Measurements from ENCODE around the gene SYT6. TPM values are rescaled to one million over a fixed set of nuclear protein-coding genes. Genes with fewer than 3 reads are reported as not detected.

SYT6 gene
- total RNA-seq, 1 experiment from 2014 or later: 54.2 TPM

DNA sequence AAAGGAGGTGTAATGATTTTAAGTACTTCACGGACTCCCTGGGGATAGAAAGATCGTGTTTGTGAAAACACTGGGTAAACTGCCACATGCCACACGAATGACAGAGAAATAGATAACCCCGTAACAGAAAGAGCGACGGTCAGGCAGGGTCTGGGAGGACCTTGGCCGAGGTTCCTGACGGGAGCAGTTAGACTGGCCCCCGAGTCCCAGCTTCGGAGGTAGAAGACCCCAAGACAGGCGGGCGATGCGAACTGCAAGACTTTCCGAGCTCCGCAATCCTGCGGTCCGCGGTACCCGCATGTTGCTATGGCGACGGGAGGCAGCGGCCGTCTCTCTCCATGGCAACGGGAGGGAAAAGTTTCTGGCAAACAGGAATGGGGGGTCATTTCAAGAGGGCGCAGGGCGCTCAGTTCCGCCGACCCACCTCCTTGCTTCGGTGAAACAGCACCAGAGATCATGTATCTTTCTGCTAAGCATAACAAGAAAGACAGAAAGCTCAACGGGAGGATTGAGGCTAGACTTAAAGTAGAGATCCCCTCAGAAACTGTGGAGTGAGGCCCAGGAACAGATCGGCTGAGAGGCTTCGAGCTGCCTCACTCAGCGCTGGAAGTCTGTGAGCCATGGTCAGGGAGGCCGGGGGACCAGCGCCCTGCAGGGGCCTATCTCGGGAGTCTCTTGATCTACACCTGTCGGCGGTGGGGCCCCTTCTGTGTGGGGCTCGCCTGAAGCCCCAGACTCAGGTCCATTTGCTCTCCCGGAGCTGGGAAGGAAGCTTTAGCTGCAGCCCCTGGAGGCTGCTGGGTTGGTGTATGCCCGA, 685 bp upstream of the SYT6 start (continued):
- no peak for TF ChIP-seq ARID4B (CRISPR knock-in tag; IDR thresholded peaks at IDR 0.05; ENCODE audit: borderline replicate concordance)
- TF ChIP-seq, protein P1, sequence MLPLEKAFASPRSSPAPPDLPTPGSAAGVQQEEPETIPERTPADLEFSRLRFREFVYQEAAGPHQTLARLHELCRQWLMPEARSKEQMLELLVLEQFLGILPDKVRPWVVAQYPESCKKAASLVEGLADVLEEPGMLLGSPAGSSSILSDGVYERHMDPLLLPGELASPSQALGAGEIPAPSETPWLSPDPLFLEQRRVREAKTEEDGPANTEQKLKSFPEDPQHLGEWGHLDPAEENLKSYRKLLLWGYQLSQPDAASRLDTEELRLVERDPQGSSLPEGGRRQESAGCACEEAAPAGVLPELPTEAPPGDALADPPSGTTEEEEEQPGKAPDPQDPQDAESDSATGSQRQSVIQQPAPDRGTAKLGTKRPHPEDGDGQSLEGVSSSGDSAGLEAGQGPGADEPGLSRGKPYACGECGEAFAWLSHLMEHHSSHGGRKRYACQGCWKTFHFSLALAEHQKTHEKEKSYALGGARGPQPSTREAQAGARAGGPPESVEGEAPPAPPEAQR (CRISPR knock-in tag; IDR thresholded peaks at IDR 0.05): no peak

DNA sequence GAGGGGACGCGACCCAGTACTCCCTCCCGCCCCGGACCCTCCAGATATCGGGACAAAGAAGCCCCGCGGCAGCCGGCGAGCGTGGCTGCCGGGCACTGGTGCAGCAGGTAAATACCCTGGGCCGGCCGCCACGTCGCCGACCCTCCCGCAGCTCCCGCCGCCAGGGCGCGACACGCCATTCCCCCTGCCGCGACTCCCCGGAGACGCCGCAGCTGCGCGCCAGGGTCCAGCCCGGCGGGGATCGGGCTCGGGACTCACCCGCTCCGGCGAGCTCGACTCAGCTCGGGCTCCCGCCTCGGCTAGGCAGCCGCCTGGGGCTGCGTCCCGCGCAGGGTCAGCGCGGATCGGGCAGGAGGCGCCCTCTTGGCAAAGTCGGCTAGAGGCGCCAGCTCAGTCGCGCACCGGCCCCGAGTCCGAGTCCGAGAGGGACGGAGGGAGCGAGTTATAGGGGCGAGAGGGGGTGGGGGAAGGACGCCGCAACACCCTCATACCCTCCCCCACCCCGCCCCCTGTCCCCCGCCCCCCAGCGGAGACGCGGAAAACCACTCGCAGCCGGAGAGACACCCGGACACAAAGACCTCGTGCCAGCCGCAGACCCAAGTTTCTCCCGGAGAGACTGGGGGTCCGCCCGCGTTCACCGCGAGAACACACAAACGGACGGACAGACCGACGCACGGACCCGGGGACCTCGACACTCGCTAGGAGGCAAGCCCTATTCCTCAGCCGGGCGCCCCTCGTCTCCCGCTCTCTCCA, 985 bp downstream of the SYT6 start:
- Mint-ChIP-seq H3K4me1 (peaks cover 76% of the 10 kb centered on the region), H3K27me3 (ENCODE audit: low read depth) (peaks cover 27% of the 10 kb centered on the region), H3K36me3 (peaks cover 25% of the 10 kb centered on the region), H3K9me3 (no peaks in the 10 kb centered on the region), H3K4me3 (peak overlapping the region; percentile 80), H3K27ac (no peak overlapping the region)
- ChIA-PET CTCF (interaction anchor here (1.0 to 5.5 kb wide), 16 partner anchors 7 to 174 kb away, joined by 3 to 51 read pairs (median 6); partner anchors contain the start of gene OLFML3), POLR2A (interaction anchor here (1.0 to 1.5 kb wide), 2 partner anchors 36 to 142 kb away, joined by 3 read pairs; no protein-coding TSS in a partner anchor)
- ATAC-seq: peak; percentile 15
- peak; percentile 57 for DNase-seq (ENCODE audit: low spot score)
- TF ChIP-seq FOXK1 (CRISPR knock-in tag; IDR thresholded peaks at IDR 0.05) (peak; percentile 34; the same call in 1 of the 2 replicates), ZNF138 (CRISPR knock-in tag; conservative IDR thresholded peaks at IDR 0.05) (0 out of 2 replicates have a peak, but pooled peaks have one; percentile 18), ZBTB21 (CRISPR knock-in tag; IDR thresholded peaks at IDR 0.05; ENCODE audit: borderline replicate concordance) (0 out of 2 replicates have a peak, but pooled peaks have one; percentile 15), ZNF423 (CRISPR knock-in tag; IDR thresholded peaks at IDR 0.05) (peak; percentile 83), ARID4B (CRISPR knock-in tag; IDR thresholded peaks at IDR 0.05; ENCODE audit: borderline replicate concordance) (0 out of 2 replicates have a peak, but pooled peaks have one; percentile 11), MYBL2 (CRISPR knock-in tag; IDR thresholded peaks at IDR 0.05) (0 out of 2 replicates have a peak, but pooled peaks have one; percentile 51), HMGXB4 (CRISPR knock-in tag; IDR thresholded peaks at IDR 0.05) (peak; percentile 78), CBFB (CRISPR knock-in tag; IDR thresholded peaks at IDR 0.05; ENCODE audit: low read depth) (no peak), NFE2L1 (CRISPR knock-in tag; IDR thresholded peaks at IDR 0.05) (0 out of 2 replicates have a peak, but pooled peaks have one; percentile 13), E2F5 (CRISPR knock-in tag; IDR thresholded peaks at IDR 0.05) (peak; percentile 29; the same call in 1 of the 2 replicates), ATF1 (CRISPR knock-in tag; IDR thresholded peaks at IDR 0.05) (no peak), TEAD1 (CRISPR knock-in tag; IDR thresholded peaks at IDR 0.05) (peak; percentile 15; the same call in 1 of the 2 replicates), CDX4 (CRISPR knock-in tag; IDR thresholded peaks at IDR 0.05; ENCODE audit: borderline replicate concordance) (no peak)
- TF ChIP-seq, protein P2, sequence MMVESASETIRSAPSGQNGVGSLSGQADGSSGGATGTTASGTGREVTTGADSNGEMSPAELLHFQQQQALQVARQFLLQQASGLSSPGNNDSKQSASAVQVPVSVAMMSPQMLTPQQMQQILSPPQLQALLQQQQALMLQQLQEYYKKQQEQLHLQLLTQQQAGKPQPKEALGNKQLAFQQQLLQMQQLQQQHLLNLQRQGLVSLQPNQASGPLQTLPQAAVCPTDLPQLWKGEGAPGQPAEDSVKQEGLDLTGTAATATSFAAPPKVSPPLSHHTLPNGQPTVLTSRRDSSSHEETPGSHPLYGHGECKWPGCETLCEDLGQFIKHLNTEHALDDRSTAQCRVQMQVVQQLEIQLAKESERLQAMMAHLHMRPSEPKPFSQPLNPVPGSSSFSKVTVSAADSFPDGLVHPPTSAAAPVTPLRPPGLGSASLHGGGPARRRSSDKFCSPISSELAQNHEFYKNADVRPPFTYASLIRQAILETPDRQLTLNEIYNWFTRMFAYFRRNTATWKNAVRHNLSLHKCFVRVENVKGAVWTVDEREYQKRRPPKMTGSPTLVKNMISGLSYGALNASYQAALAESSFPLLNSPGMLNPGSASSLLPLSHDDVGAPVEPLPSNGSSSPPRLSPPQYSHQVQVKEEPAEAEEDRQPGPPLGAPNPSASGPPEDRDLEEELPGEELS (CRISPR knock-in tag; IDR thresholded peaks at IDR 0.05): peak; percentile 59; the same call in 1 of the 2 replicates
